MM.1S (cell line): ENCODE measurements around the gene MAP3K2.

Experiments used
- DNase-seq: peaks from one replicate; pipeline ENCODE4 v3.0.0-alpha.2; 2015
- H2AFZ ChIP-seq: fragments of 300-600 bp; sonication (generic); 2 replicates; pipeline ENCODE4 v1.6.0; 2016; ENCODE audit warnings: antibody characterized with exemption, low read length
- H3F3A ChIP-seq: fragments of 300-600 bp; sonication (generic); 2 replicates; pipeline ENCODE4 v1.6.1; 2016; ENCODE audit warnings: mild to moderate bottlenecking, antibody characterized with exemption, low read length, moderate library complexity, mixed read lengths; ENCODE audit not compliant: insufficient read depth
- H3K27ac ChIP-seq: fragments of 300-600 bp; sonication (generic); 2 replicates; pipeline ENCODE4 v1.5.1; 2016; ENCODE audit warnings: mild to moderate bottlenecking, low read length
- H3K27me3 ChIP-seq: fragments of 300-600 bp; sonication (generic); replicated peaks from 2 replicates; pipeline ENCODE4 v1.6.0; 2016; ENCODE audit warnings: low read length; ENCODE audit not compliant: insufficient read depth
- H3K36me3 ChIP-seq: fragments of 300-600 bp; sonication (generic); replicated peaks from 2 replicates; pipeline ENCODE4 v1.6.1; 2016; ENCODE audit warnings: mild to moderate bottlenecking, low read length, mixed read lengths; ENCODE audit not compliant: insufficient read depth
- H3K4me1 ChIP-seq: fragments of 300-600 bp; sonication (generic); 2 replicates; pipeline ENCODE4 v1.6.1; 2016; ENCODE audit warnings: low read length, mixed read lengths
- H3K4me2 ChIP-seq: fragments of 300-600 bp; sonication (generic); 2 replicates; pipeline ENCODE4 v1.6.0; 2016; ENCODE audit warnings: low read depth, low read length
- H3K4me3 ChIP-seq: fragments of 300-600 bp; sonication (generic); 2 replicates; pipeline ENCODE4 v1.5.1; 2016; ENCODE audit warnings: low read length, mixed read lengths
- H3K79me2 ChIP-seq: fragments of 300-600 bp; sonication (generic); 2 replicates; pipeline ENCODE4 v1.6.1; 2016; ENCODE audit warnings: mixed run types, low read length, mixed read lengths
- H3K9ac ChIP-seq: fragments of 300-600 bp; sonication (generic); 2 replicates; pipeline ENCODE4 v1.6.1; 2016; ENCODE audit warnings: low read length, mixed read lengths
- H3K9me2 ChIP-seq: fragments of 300-600 bp; sonication (generic); replicated peaks from 2 replicates; pipeline ENCODE4 v1.6.1; 2016; ENCODE audit warnings: mild to moderate bottlenecking, low read length, mixed read lengths; ENCODE audit not compliant: insufficient read depth
- H3K9me3 ChIP-seq: fragments of 300-600 bp; sonication (generic); replicated peaks from 2 replicates; pipeline ENCODE4 v1.6.1; 2016; ENCODE audit warnings: mild to moderate bottlenecking, low read length, mixed read lengths; ENCODE audit not compliant: insufficient read depth
- H4K20me1 ChIP-seq: fragments of 300-600 bp; sonication (generic); 2 replicates; pipeline ENCODE4 v1.6.1; 2016; ENCODE audit warnings: mild to moderate bottlenecking, low read length, moderate library complexity, mixed read lengths; ENCODE audit not compliant: insufficient read depth
- CTCF ChIP-seq: fragments of 300-600 bp; sonication (generic); IDR thresholded peaks from 2 replicates; pipeline ENCODE4 v1.5.1; 2016; ENCODE audit warnings: antibody characterized with exemption, low read length, mixed read lengths
- EZH2 ChIP-seq: fragments of 300-600 bp; sonication (generic); optimal IDR thresholded peaks from 2 replicates; pipeline ENCODE3; 2017; ENCODE audit warnings: low read depth, mild to moderate bottlenecking, antibody characterized with exemption, low read length, mixed read lengths
- EZH2phosphoT487 ChIP-seq: fragments of 300-600 bp; sonication (generic); IDR thresholded peaks from 2 replicates; pipeline ENCODE4 v1.6.1; 2018; ENCODE audit warnings: antibody characterized with exemption, low read length

The MAP3K2 gene

GRCh38 chr2:127377262-127377661 lies 10.5 kb downstream of the MAP3K2 start:
- H3K36me3 ChIP-seq, result peaks cover 3% of the 10 kb centered on the region; the same call in 1 of the 2 replicates
- no peaks in the 10 kb centered on the region for H3K27me3 ChIP-seq
- H3K9me2 ChIP-seq, result no peaks in the 10 kb centered on the region
- no peaks in the 10 kb centered on the region for H4K20me1 ChIP-seq
- TF ChIP-seq EZH2phosphoT487 (no peak), CTCF (no peak), EZH2 (no peak)
- no peak overlapping the region for H2AFZ ChIP-seq
- H3K4me1 ChIP-seq, result no peaks in the 10 kb centered on the region
- no peaks in the 10 kb centered on the region for H3K9me3 ChIP-seq
- H3K4me3 ChIP-seq, result no peak overlapping the region
- peaks cover 97% of the 10 kb centered on the region for H3K79me2 ChIP-seq
- no peak for DNase-seq
- no peak overlapping the region for H3K4me2 ChIP-seq
- no peaks in the 10 kb centered on the region for H3F3A ChIP-seq
- no peak overlapping the region for H3K9ac ChIP-seq
- no peak overlapping the region for H3K27ac ChIP-seq

DNA sequence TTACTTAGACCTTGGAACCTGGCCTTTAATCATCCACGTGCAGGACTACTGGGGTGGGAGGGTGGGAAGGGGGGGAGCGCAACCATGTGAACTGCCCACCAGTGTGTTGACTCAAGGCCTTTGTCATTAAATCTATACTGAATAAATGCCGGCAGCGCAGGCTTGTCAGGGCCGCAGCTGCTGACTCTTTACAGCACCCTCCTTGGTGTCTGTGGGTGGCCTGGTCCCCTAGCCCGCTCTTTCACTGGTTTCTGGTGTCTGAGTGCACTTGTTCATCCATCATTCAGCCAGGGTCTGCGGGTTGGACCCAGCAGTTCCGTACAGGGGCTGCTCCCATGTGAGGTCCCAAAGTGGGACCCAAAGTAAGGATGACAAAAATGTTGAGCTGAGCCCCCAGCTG lies 11.5 kb downstream of the MAP3K2 start:
- no peak overlapping the region for H2AFZ ChIP-seq
- peaks cover 3% of the 10 kb centered on the region; the same call in 1 of the 2 replicates for H3K36me3 ChIP-seq
- H3K79me2 ChIP-seq, result peaks cover 97% of the 10 kb centered on the region
- no peak overlapping the region for H3K4me2 ChIP-seq
- no peaks in the 10 kb centered on the region for H3K27me3 ChIP-seq
- DNase-seq, result no peak
- no peak overlapping the region for H3K27ac ChIP-seq
- H3K4me1 ChIP-seq, result no peaks in the 10 kb centered on the region
- no peaks in the 10 kb centered on the region for H3F3A ChIP-seq
- H3K9me2 ChIP-seq, result no peaks in the 10 kb centered on the region
- no peak overlapping the region for H3K9ac ChIP-seq
- H3K4me3 ChIP-seq, result no peak overlapping the region
- no peak for TF ChIP-seq EZH2phosphoT487
- no peak for TF ChIP-seq CTCF
- no peak for TF ChIP-seq EZH2
- H3K9me3 ChIP-seq, result no peaks in the 10 kb centered on the region
- H4K20me1 ChIP-seq, result no peaks in the 10 kb centered on the region

DNA sequence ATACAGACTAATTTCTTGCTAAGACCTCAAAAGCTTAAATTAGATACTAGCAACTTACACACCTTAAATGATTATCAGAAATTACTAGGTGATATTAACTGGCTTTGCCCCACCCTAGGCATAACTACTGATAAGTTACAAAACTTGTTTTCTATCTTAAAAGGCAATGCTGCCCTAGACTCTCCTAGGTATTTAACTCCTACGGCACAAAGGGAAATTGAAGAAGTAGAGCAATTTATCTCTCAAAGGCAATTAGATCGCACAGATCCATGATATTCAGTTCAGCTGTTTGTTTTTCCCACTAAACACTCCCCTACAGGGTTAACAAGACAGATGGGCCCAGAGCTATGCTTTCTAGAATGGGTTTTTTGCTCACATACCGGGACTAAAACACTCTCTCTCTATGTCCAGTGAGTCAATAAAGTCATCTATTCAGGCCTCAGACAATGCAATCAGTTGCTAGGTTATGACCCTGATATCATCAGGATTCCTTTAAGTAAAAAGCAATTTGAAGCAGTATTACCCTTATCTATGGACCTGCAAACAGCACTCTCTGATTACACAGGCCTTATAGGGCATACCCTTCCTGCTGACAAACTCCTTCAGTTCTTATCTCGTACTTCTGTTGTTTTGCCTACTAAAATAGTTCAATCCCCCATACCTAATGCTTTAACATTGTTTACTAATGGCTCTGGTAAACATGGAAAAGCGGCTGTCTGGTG lies 14.3 kb downstream of the MAP3K2 start:
- H3K4me3 ChIP-seq, result no peak overlapping the region
- TF ChIP-seq EZH2phosphoT487, result no peak
- no peak for TF ChIP-seq EZH2
- TF ChIP-seq CTCF, result no peak
- H3K79me2 ChIP-seq, result peaks cover 94% of the 10 kb centered on the region
- H3K27me3 ChIP-seq, result no peaks in the 10 kb centered on the region
- H3F3A ChIP-seq, result no peaks in the 10 kb centered on the region
- no peak overlapping the region for H3K4me2 ChIP-seq
- H3K9ac ChIP-seq, result no peak overlapping the region
- DNase-seq, result no peak
- no peaks in the 10 kb centered on the region for H3K9me3 ChIP-seq
- peaks cover 3% of the 10 kb centered on the region; the same call in 1 of the 2 replicates for H3K36me3 ChIP-seq
- no peaks in the 10 kb centered on the region for H3K4me1 ChIP-seq
- no peaks in the 10 kb centered on the region for H3K9me2 ChIP-seq
- H3K27ac ChIP-seq, result no peak overlapping the region
- H2AFZ ChIP-seq, result no peak overlapping the region
- no peaks in the 10 kb centered on the region for H4K20me1 ChIP-seq
